Stimulated activated CD8-positive, alpha-beta memory T cell treated with anti-CD3 and anti-CD28 coated beads, Interleukin-2, amount 100 ng/mL, for 1 hour (primary cell): ENCODE data around the gene GRPEL1.
A peak's percentile ranks its signal among the peaks of the same experiment; 100 is the strongest.

Experiments
- DNase-seq, 2 donors: peaks; one replicate each; pipeline ENCODE4 v3.0.0-alpha.2; 2020; ENCODE audit warnings: low read depth in 2 of 2

The GRPEL1 gene

GRCh38 chr4:7045553-7045952 lies 22.3 kb downstream of the GRPEL1 start:
- no peak for DNase-seq

- DNase-seq = no peak
These were observed 23.5 kb downstream of the GRPEL1 start for GRCh38 chr4:7044137-7044930.

- DNase-seq = peak in 1 of 2 donors; percentile 28
These were observed 24.4 kb downstream of the GRPEL1 start, which contains the start of gene TADA2B for GRCh38 chr4:7043284-7044136. TADA2B (plus strand) TSS chr4:7043372; CDS start chr4:7043580, 208 bp downstream.

GRCh38 chr4:7042503-7043283 lies 25.2 kb downstream of the GRPEL1 start:
- peak; percentile 84 for DNase-seq

- peak in 1 of 2 donors; percentile 8 for DNase-seq
These were observed 25.9 kb downstream of the GRPEL1 start for GRCh38 chr4:7041801-7042502.

GRCh38 chr4:7041246-7041645 lies 26.6 kb downstream of the GRPEL1 start:
- no peak for DNase-seq

- DNase-seq = no peak
These were observed 27.1 kb downstream of the GRPEL1 start for GRCh38 chr4:7040765-7041164.

GRCh38 chr4:7037425-7037824 lies 30.4 kb downstream of the GRPEL1 start:
- DNase-seq = no peak

GRCh38 chr4:7034262-7035081 lies 33.4 kb downstream of the GRPEL1 start:
- DNase-seq = no peak

- no peak for DNase-seq
These were observed 35.3 kb downstream of the GRPEL1 start for GRCh38 chr4:7032596-7032995.

GRCh38 chr4:7031558-7032449 lies 36.1 kb downstream of the GRPEL1 start:
- no peak for DNase-seq

- DNase-seq = no peak
These were observed 37.0 kb downstream of the GRPEL1 start for GRCh38 chr4:7030856-7031255.

GRCh38 chr4:7029921-7030320 lies 37.9 kb downstream of the GRPEL1 start:
- DNase-seq = no peak

GRCh38 chr4:7029212-7029611 lies 38.7 kb downstream of the GRPEL1 start:
- DNase-seq = no peak

GRCh38 chr4:7027913-7028312 lies 40.0 kb downstream of the GRPEL1 start:
- no peak for DNase-seq

GRCh38 chr4:7027284-7027683 lies 40.6 kb downstream of the GRPEL1 start:
- DNase-seq = no peak

- DNase-seq = no peak
These were observed 41.8 kb downstream of the GRPEL1 start for GRCh38 chr4:7026107-7026506.

- DNase-seq = no peak
These were observed 42.7 kb downstream of the GRPEL1 start for GRCh38 chr4:7025040-7025602.

GRCh38 chr4:7024336-7024890 lies 43.5 kb downstream of the GRPEL1 start:
- DNase-seq = no peak
